HepG2 (cell line): ENCODE results near the gene AGBL1. TPM values are rescaled to one million over a fixed set of nuclear protein-coding genes. Genes with fewer than 3 reads are reported as not detected.

Experiments
- ATAC-seq: fragments of 200-7000 bp; cut with Tn5 transposase; 3 replicates; pipeline ENCODE4 v1.9.1; 2020; ENCODE audit warnings: mild to moderate bottlenecking, moderate library complexity
- BruUV-seq: library from RNA; stranded (reverse); fragments of 400-500 nt; replicated peaks from 2 replicates; lab custom pipeline; 2021; lab: Mats Ljungman, UMichigan
- CTCF ChIA-PET: fragments of 300-600 bp; formaldehyde crosslinking; extraction: SDS; loops from one replicate; lab custom pipeline; 2021; ENCODE audit warnings: low total read pairs, inconsistent platforms, low intra/inter-chr PET ratio; lab: Yijun Ruan, JAX
- POLR2A ChIA-PET: fragments of 350-600 bp; sonication (Branson Sonifier 250); formaldehyde crosslinking; loops from one replicate; lab custom pipeline; 2020; ENCODE audit warnings: antibody characterized with exemption, inconsistent platforms; lab: Yijun Ruan, JAX
- DNase-seq: peaks from one replicate; pipeline ENCODE4 v3.0.0-alpha.2; 2015; ENCODE audit warnings: low spot score
- FAIRE-seq: peaks from 3 replicates; lab custom pipeline; 2011; peaks lifted over from hg19 to GRCh38; lab: Jason Lieb, UNC
- H2AFZ ChIP-seq: one replicate; pipeline ENCODE4 v1.6.1; 2011; ENCODE audit warnings: low read length, inconsistent platforms
- H3K27ac ChIP-seq: fragments of 300-600 bp; 3 replicates; pipeline ENCODE4 v1.8.0; 2011; ENCODE audit warnings: mixed run types, mild to moderate bottlenecking, mixed read lengths, low read length, inconsistent platforms; ENCODE audit not compliant: insufficient read depth; ENCODE audit errors: extremely low read length
- H3K27me3 ChIP-seq, 2 experiments: fragments of 200-600 bp in 1 of 2; 2 replicates in 1 of 2; 3 replicates in 1 of 2; pipeline versions ENCODE4 v1.6.0 to v1.8.0; 2011; ENCODE audit warnings: low read length in 2 of 2, mild to moderate bottlenecking in 2 of 2, moderate library complexity in 2 of 2, inconsistent platforms in 1 of 2; ENCODE audit not compliant: insufficient read depth in 2 of 2, control insufficient read depth in 1 of 2
- H3K36me3 ChIP-seq, 2 experiments: fragments of 200-600 bp in 1 of 2; replicated peaks in 1 of 2; 2 replicates in 1 of 2; 3 replicates in 1 of 2; pipeline versions ENCODE4 v1.5.1 to v1.8.0; 2011; ENCODE audit warnings: low read length in 2 of 2, inconsistent platforms in 1 of 2; ENCODE audit not compliant: insufficient read depth in 2 of 2, control insufficient read depth in 1 of 2
- H3K4me1 ChIP-seq: 2 replicates; pipeline ENCODE4 v1.5.1; 2012; ENCODE audit warnings: low read length, inconsistent platforms; ENCODE audit not compliant: insufficient read depth
- H3K4me2 ChIP-seq: 2 replicates; pipeline ENCODE4 v1.6.0; 2011; ENCODE audit warnings: low read depth, low read length, inconsistent platforms
- H3K4me3 ChIP-seq, 3 experiments: fragments of 200-600 bp in 1 of 3; sonication (generic), shearing (Covaris generic) in 1 of 3; replicated peaks in 1 of 3; 2 replicates each; pipeline ENCODE4 v1.5.1; 2011 to 2016; ENCODE audit warnings: low read length in 3 of 3, inconsistent platforms in 2 of 3, low read depth in 2 of 3, mild to moderate bottlenecking in 2 of 3, control low read depth in 1 of 3, mixed read lengths in 1 of 3; ENCODE audit not compliant: insufficient read depth in 1 of 3
- H3K79me2 ChIP-seq: one replicate; pipeline ENCODE4 v1.6.1; 2011; ENCODE audit warnings: low read length, inconsistent platforms; ENCODE audit not compliant: insufficient read depth
- H3K9ac ChIP-seq: 2 replicates; pipeline ENCODE4 v1.6.0; 2011; ENCODE audit warnings: mild to moderate bottlenecking, low read depth, low read length, inconsistent platforms; ENCODE audit not compliant: insufficient read depth
- H3K9me3 ChIP-seq: 2 replicates; pipeline ENCODE4 v1.5.1; 2012; ENCODE audit warnings: mild to moderate bottlenecking, low read length
- H4K20me1 ChIP-seq: 2 replicates; pipeline ENCODE4 v1.6.0; 2011; ENCODE audit warnings: inconsistent platforms, mild to moderate bottlenecking, low read length, moderate library complexity; ENCODE audit not compliant: insufficient read depth
- ARNT ChIP-seq: fragments of 450-650 bp; IDR thresholded peaks from 2 replicates; pipeline ENCODE4 v1.6.1; 2017
- HDAC2 ChIP-seq: sonication (generic); formaldehyde crosslinking; IDR thresholded peaks from 2 replicates; pipeline ENCODE4 v1.4.0; 2020; ENCODE audit warnings: missing genetic modification reagents
- NPAS2 ChIP-seq: sonication (generic); formaldehyde crosslinking; IDR thresholded peaks from 2 replicates; pipeline ENCODE4 v1.8.0; 2022; ENCODE audit warnings: mild to moderate bottlenecking, missing genetic modification reagents, borderline replicate concordance
- NR3C1 ChIP-seq: sonication (generic); formaldehyde crosslinking; IDR thresholded peaks from 2 replicates; pipeline ENCODE4 v1.4.0; 2020; ENCODE audit warnings: missing genetic modification reagents
- PRDM10 ChIP-seq: sonication (generic); formaldehyde crosslinking; IDR thresholded peaks from 2 replicates; pipeline ENCODE4 v1.4.0; 2020; ENCODE audit warnings: low read depth, missing genetic modification reagents
- SSRP1 ChIP-seq: IDR thresholded peaks from 2 replicates; pipeline ENCODE4 v1.6.1; 2016; ENCODE audit warnings: control low read depth
- ZBTB1 ChIP-seq: sonication (generic); formaldehyde crosslinking; IDR thresholded peaks from 2 replicates; pipeline ENCODE4 v1.4.0; 2020; ENCODE audit warnings: missing genetic modification reagents, borderline replicate concordance
- ZNF274 ChIP-seq: sonication (generic); formaldehyde crosslinking; IDR thresholded peaks from 2 replicates; pipeline ENCODE4 v1.5.1; 2020; ENCODE audit warnings: mild to moderate bottlenecking, missing genetic modification reagents
- ZNF44 ChIP-seq: sonication (generic); formaldehyde crosslinking; IDR thresholded peaks from 2 replicates; pipeline ENCODE4 v1.5.1; 2020; ENCODE audit warnings: mild to moderate bottlenecking, missing genetic modification reagents
- ZNF672 ChIP-seq: sonication (generic); formaldehyde crosslinking; IDR thresholded peaks from 2 replicates; pipeline ENCODE4 v1.8.1; 2022; ENCODE audit warnings: missing genetic modification reagents
- WGBS: methylation state at CpG from one replicate; pipeline ENCODE4 v1.1.6; 2017; ENCODE audit warnings: low lambda C conversion rate; 5-methylcytosine and 5-hydroxymethylcytosine counted together
- in situ Hi-C: cut with HindIII; loops from 2 replicates; pipeline ENCODE4 v1.10.0; 2017; ENCODE audit warnings: low pct_unique_long_range_greater_than_20kb; ENCODE audit not compliant: extremely low pct_ligation_motif_present
- intact Hi-C: fragments of 100-400 bp; cut with micrococcal nuclease; formaldehyde crosslinking; loops from one replicate; pipeline ENCODE4 v1.10.0; 2022; ENCODE audit not compliant: unreplicated experiment
- polyA plus RNA-seq, 8 experiments: library from polyadenylated mRNA; depleted of rRNA in 3 of 8; stranded (reverse) in 7 of 8; unstranded in 1 of 8; fragments of >200 nt; fragmentation: Illumina TruSeq in 4 of 8; extraction: Trizol in 4 of 8; gene quantifications; 2 replicates each; pipeline versions ENCODE4 v1.2.1 to v1.2.3, GENCODE V29; 2011 to 2016; ENCODE audit warnings: low read depth in 4 of 8, missing spikeins in 1 of 8, mixed read lengths in 1 of 8; ENCODE audit not compliant: insufficient read depth in 1 of 8
- total RNA-seq, 5 experiments: library from RNA; depleted of rRNA; stranded (reverse); fragments of >200 nt; fragmentation: Illumina TruSeq; extraction: Trizol; gene quantifications; 2 replicates each; pipeline ENCODE4 v1.2.3, GENCODE V29; 2016; ENCODE audit warnings: low read depth in 1 of 5

Gene AGBL1
- total and polyA plus RNA-seq, 2 of the 13 experiments (the other 11 are each of a cell fraction or from before 2014, with no cell fraction given) = 0.01 TPM; not detected in 1

- DNase-seq (no peak), ATAC-seq (no peak), FAIRE-seq (no peak)
- TF ChIP-seq HDAC2 (CRISPR knock-in tag) = no peak
- TF ChIP-seq ZNF672 = no peak
- TF ChIP-seq PRDM10 (CRISPR knock-in tag) = no peak
- TF ChIP-seq SSRP1 (CRISPR knock-in tag) = no peak
- no peak for TF ChIP-seq ZBTB1 (CRISPR knock-in tag)
- no peak for TF ChIP-seq ZNF274 (CRISPR knock-in tag)
- CTCF ChIA-PET = no interaction called here
- intact Hi-C loops = no loop called here
- Histone ChIP-seq H3K79me2 (no peaks in the 10 kb centered on the region), H3K4me2 (no peak overlapping the region), H3K27me3 (no peaks in the 10 kb centered on the region), H3K27ac (no peak overlapping the region), H3K4me1 (no peaks in the 10 kb centered on the region), H4K20me1 (no peaks in the 10 kb centered on the region), H3K9ac (no peak overlapping the region), H2AFZ (no peak overlapping the region), H3K9me3 (peaks cover 63% of the 10 kb centered on the region), H3K36me3 (no peaks in the 10 kb centered on the region), H3K4me3 (no peak overlapping the region)
- BruUV-seq = no TSS peak
- in situ Hi-C loops = no loop called here
- POLR2A ChIA-PET = no interaction called here
Observed at GRCh38 chr15:86558252-86558651, 478.6 kb downstream of the AGBL1 start.

DNA sequence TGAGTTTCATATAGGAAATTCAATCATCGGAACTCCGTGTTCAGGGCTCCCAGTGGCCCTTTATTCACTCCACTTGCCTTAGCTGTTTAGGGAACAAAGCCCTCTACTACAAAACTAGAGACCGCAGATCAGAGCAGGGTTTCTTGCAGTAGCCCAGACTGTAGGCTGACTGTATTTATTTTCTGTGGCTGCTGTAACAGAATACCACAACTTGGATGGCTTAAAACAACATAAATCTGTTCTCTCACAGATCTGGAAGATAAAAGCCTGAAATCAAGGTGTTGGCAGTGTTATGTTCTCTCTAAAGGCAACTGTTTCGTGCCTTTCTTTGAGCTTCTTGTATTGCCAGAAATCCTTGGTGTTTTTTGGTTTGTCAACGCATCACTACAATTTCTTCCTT lies 479.0 kb downstream of the AGBL1 start:
- Histone ChIP-seq H4K20me1 (no peaks in the 10 kb centered on the region), H3K9me3 (peaks cover 59% of the 10 kb centered on the region), H3K4me2 (no peak overlapping the region), H3K4me1 (no peaks in the 10 kb centered on the region), H2AFZ (no peak overlapping the region), H3K27me3 (no peaks in the 10 kb centered on the region), H3K4me3 (no peak overlapping the region), H3K79me2 (no peaks in the 10 kb centered on the region), H3K36me3 (no peaks in the 10 kb centered on the region), H3K27ac (no peak overlapping the region), H3K9ac (no peak overlapping the region)
- ChIA-PET CTCF (no interaction called here), POLR2A (no interaction called here)
- FAIRE-seq = no peak
- no peak for TF ChIP-seq ZNF44 (CRISPR knock-in tag)
- no peak for TF ChIP-seq NR3C1 (CRISPR knock-in tag)
- TF ChIP-seq ARNT = no peak
- TF ChIP-seq NPAS2 (CRISPR knock-in tag) = no peak
- BruUV-seq = no TSS peak
- DNase-seq = no peak
- no peak for ATAC-seq
- 13% methylated on average over 5 of the region's 5 CpGs for WGBS
- in situ Hi-C loops (no loop called here), intact Hi-C loops (no loop called here)
